ENCODE results near the gene GRM1. TPM values are rescaled to one million over a fixed set of nuclear protein-coding genes. Genes with fewer than 3 reads are reported as not detected.

GRM1 gene
- total and polyA plus RNA-seq, 5 donors from 2014 or later, result 0.10 TPM; not detected in 4

GRCh38 chr6:146331013-146331412 lies 302.2 kb downstream of the GRM1 start:
- DNase-seq (no peak), ATAC-seq (ENCODE audit: low read depth in 2 of 2) (no peak)
- H3K4me3 Mint-ChIP-seq, result no peak overlapping the region
- Histone ChIP-seq H3K4me3 (ENCODE audit: low read depth, low read length) (no peak overlapping the region), H3K36me3 (ENCODE audit: control insufficient read depth, insufficient read depth, low read length) (no peaks in the 10 kb centered on the region), H3K27ac (ENCODE audit: insufficient read depth, low read length, poor library complexity, severe bottlenecking) (no peak overlapping the region), H3K4me1 (ENCODE audit: control insufficient read depth, insufficient read depth, low read length, poor library complexity, severe bottlenecking) (no peaks in the 10 kb centered on the region), H3K27me3 (ENCODE audit: control insufficient read depth, insufficient read depth, low read length) (no peaks in the 10 kb centered on the region), H3K9me3 (ENCODE audit: control insufficient read depth in 2 of 2, low read length in 2 of 2) (no peaks in the 10 kb centered on the region)
- H3K27me3 Mint-ChIP-seq, result no peaks in the 10 kb centered on the region
- H3K27ac Mint-ChIP-seq, result no peak overlapping the region
- no peaks in the 10 kb centered on the region for H3K36me3 Mint-ChIP-seq
- no peaks in the 10 kb centered on the region for H3K4me1 Mint-ChIP-seq
- peaks cover 0 to 4% (median 1%) of the 10 kb centered on the region in 7 donors for H3K9me3 Mint-ChIP-seq

- no peaks in the 10 kb centered on the region for H3K4me1 ChIP-seq (ENCODE audit: control insufficient read depth, insufficient read depth, low read length, poor library complexity, severe bottlenecking)
- H3K9me3 ChIP-seq (ENCODE audit: control insufficient read depth in 2 of 2, low read length in 2 of 2), result no peaks in the 10 kb centered on the region
- DNase-seq (no peak), ATAC-seq (ENCODE audit: low read depth in 2 of 2) (no peak)
- no peak overlapping the region for H3K4me3 Mint-ChIP-seq
- H3K36me3 ChIP-seq (ENCODE audit: control insufficient read depth, insufficient read depth, low read length), result no peaks in the 10 kb centered on the region
- H3K4me3 ChIP-seq (ENCODE audit: low read depth, low read length), result no peak overlapping the region
- H3K27me3 Mint-ChIP-seq, result no peaks in the 10 kb centered on the region
- peaks cover 0 to 2% (median 0%) of the 10 kb centered on the region in 7 donors for H3K9me3 Mint-ChIP-seq
- no peak overlapping the region for H3K27ac Mint-ChIP-seq
- H3K27me3 ChIP-seq (ENCODE audit: control insufficient read depth, insufficient read depth, low read length), result no peaks in the 10 kb centered on the region
- no peaks in the 10 kb centered on the region for H3K4me1 Mint-ChIP-seq
- H3K36me3 Mint-ChIP-seq, result no peaks in the 10 kb centered on the region
- H3K27ac ChIP-seq (ENCODE audit: insufficient read depth, low read length, poor library complexity, severe bottlenecking), result no peak overlapping the region
Measured at GRCh38 chr6:146335336-146335735, 306.5 kb downstream of the GRM1 start.

DNA sequence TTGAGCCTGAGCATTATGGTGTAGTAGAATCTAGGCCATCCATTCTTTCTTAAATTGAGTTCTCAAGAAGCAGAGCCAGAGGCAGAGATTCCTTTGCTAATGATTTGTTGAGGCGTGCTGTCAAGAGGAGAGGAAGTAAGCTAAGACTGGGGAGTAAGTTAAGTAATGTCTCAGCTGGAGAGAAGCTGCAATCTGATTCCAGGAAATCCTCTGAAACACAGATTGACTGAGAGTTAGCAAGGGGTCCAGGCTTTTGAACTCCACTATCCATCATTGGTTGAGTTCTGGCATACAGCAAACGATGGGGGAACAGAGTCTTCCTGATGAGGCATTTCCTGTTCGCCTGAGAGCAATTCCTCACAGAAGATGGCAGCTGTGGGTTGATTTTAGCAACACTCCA lies 307.3 kb downstream of the GRM1 start:
- H3K4me3 ChIP-seq (ENCODE audit: low read depth, low read length), result no peak overlapping the region
- ATAC-seq (ENCODE audit: low read depth in 2 of 2) (no peak), DNase-seq (no peak)
- Mint-ChIP-seq H3K9me3 (peaks cover 0 to 2% (median 0%) of the 10 kb centered on the region in 7 donors), H3K27ac (no peak overlapping the region), H3K27me3 (no peaks in the 10 kb centered on the region), H3K4me3 (no peak overlapping the region), H3K4me1 (no peaks in the 10 kb centered on the region), H3K36me3 (no peaks in the 10 kb centered on the region)
- H3K36me3 ChIP-seq (ENCODE audit: control insufficient read depth, insufficient read depth, low read length), result no peaks in the 10 kb centered on the region
- H3K27me3 ChIP-seq (ENCODE audit: control insufficient read depth, insufficient read depth, low read length), result no peaks in the 10 kb centered on the region
- no peaks in the 10 kb centered on the region for H3K9me3 ChIP-seq (ENCODE audit: control insufficient read depth in 2 of 2, low read length in 2 of 2)
- no peak overlapping the region for H3K27ac ChIP-seq (ENCODE audit: insufficient read depth, low read length, poor library complexity, severe bottlenecking)
- no peaks in the 10 kb centered on the region for H3K4me1 ChIP-seq (ENCODE audit: control insufficient read depth, insufficient read depth, low read length, poor library complexity, severe bottlenecking)

GRCh38 chr6:146337376-146337775 lies 308.5 kb downstream of the GRM1 start:
- ATAC-seq (ENCODE audit: low read depth in 2 of 2) (no peak), DNase-seq (no peak)
- H3K9me3 ChIP-seq (ENCODE audit: control insufficient read depth in 2 of 2, low read length in 2 of 2), result no peaks in the 10 kb centered on the region
- Mint-ChIP-seq H3K4me1 (no peaks in the 10 kb centered on the region), H3K36me3 (no peaks in the 10 kb centered on the region), H3K27ac (no peak overlapping the region), H3K9me3 (peaks cover 0 to 2% (median 0%) of the 10 kb centered on the region in 7 donors), H3K4me3 (no peak overlapping the region), H3K27me3 (no peaks in the 10 kb centered on the region)
- no peaks in the 10 kb centered on the region for H3K4me1 ChIP-seq (ENCODE audit: control insufficient read depth, insufficient read depth, low read length, poor library complexity, severe bottlenecking)
- no peaks in the 10 kb centered on the region for H3K36me3 ChIP-seq (ENCODE audit: control insufficient read depth, insufficient read depth, low read length)
- no peaks in the 10 kb centered on the region for H3K27me3 ChIP-seq (ENCODE audit: control insufficient read depth, insufficient read depth, low read length)
- H3K4me3 ChIP-seq (ENCODE audit: low read depth, low read length), result no peak overlapping the region
- no peak overlapping the region for H3K27ac ChIP-seq (ENCODE audit: insufficient read depth, low read length, poor library complexity, severe bottlenecking)

DNA sequence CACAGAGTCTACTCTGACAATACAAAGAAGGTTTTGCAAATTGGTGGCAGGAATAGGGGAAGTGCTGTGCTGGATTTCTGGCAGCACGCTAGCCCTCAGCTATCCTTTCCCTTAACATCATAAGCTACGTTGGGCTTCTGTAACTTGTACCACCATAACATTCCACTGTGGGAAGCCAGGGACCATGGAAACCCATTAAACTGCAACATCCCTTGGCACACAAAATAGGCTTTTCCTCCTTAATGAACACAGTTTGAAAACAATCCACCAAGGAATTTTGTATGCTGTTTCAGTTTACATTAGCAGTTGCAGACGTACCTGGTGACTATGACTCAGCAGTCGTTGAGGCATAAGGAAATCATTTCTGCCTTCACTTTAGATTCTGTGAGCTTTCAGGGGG lies 310.9 kb downstream of the GRM1 start:
- H3K36me3 Mint-ChIP-seq, result no peaks in the 10 kb centered on the region
- Histone ChIP-seq H3K27me3 (ENCODE audit: control insufficient read depth, insufficient read depth, low read length) (no peaks in the 10 kb centered on the region), H3K4me3 (ENCODE audit: low read depth, low read length) (no peak overlapping the region), H3K27ac (ENCODE audit: insufficient read depth, low read length, poor library complexity, severe bottlenecking) (no peak overlapping the region), H3K36me3 (ENCODE audit: control insufficient read depth, insufficient read depth, low read length) (no peaks in the 10 kb centered on the region), H3K4me1 (ENCODE audit: control insufficient read depth, insufficient read depth, low read length, poor library complexity, severe bottlenecking) (no peaks in the 10 kb centered on the region), H3K9me3 (ENCODE audit: control insufficient read depth in 2 of 2, low read length in 2 of 2) (no peaks in the 10 kb centered on the region)
- DNase-seq (no peak), ATAC-seq (ENCODE audit: low read depth in 2 of 2) (no peak)
- no peak overlapping the region for H3K4me3 Mint-ChIP-seq
- no peak overlapping the region for H3K27ac Mint-ChIP-seq
- peaks cover 0 to 2% (median 0%) of the 10 kb centered on the region in 7 donors for H3K9me3 Mint-ChIP-seq
- H3K4me1 Mint-ChIP-seq, result no peaks in the 10 kb centered on the region
- H3K27me3 Mint-ChIP-seq, result no peaks in the 10 kb centered on the region

- H3K4me1 ChIP-seq (ENCODE audit: control insufficient read depth, insufficient read depth, low read length, poor library complexity, severe bottlenecking), result no peaks in the 10 kb centered on the region
- Mint-ChIP-seq H3K9me3 (peaks cover 0 to 2% (median 0%) of the 10 kb centered on the region in 7 donors), H3K27ac (no peak overlapping the region), H3K36me3 (no peaks in the 10 kb centered on the region), H3K4me1 (no peaks in the 10 kb centered on the region), H3K4me3 (no peak overlapping the region), H3K27me3 (no peaks in the 10 kb centered on the region)
- no peak for DNase-seq
- H3K36me3 ChIP-seq (ENCODE audit: control insufficient read depth, insufficient read depth, low read length), result no peaks in the 10 kb centered on the region
- no peak for ATAC-seq (ENCODE audit: low read depth in 2 of 2)
- no peaks in the 10 kb centered on the region for H3K27me3 ChIP-seq (ENCODE audit: control insufficient read depth, insufficient read depth, low read length)
- H3K4me3 ChIP-seq (ENCODE audit: low read depth, low read length), result no peak overlapping the region
- no peak overlapping the region for H3K27ac ChIP-seq (ENCODE audit: insufficient read depth, low read length, poor library complexity, severe bottlenecking)
- no peaks in the 10 kb centered on the region for H3K9me3 ChIP-seq (ENCODE audit: control insufficient read depth in 2 of 2, low read length in 2 of 2)
Measured at GRCh38 chr6:146341493-146342230, 312.8 kb downstream of the GRM1 start.

GRCh38 chr6:146345598-146345997 lies 316.7 kb downstream of the GRM1 start:
- H3K4me3 Mint-ChIP-seq, result no peak overlapping the region
- no peaks in the 10 kb centered on the region for H3K36me3 Mint-ChIP-seq
- H3K36me3 ChIP-seq (ENCODE audit: control insufficient read depth, insufficient read depth, low read length), result no peaks in the 10 kb centered on the region
- H3K27me3 ChIP-seq (ENCODE audit: control insufficient read depth, insufficient read depth, low read length), result no peaks in the 10 kb centered on the region
- no peak overlapping the region for H3K4me3 ChIP-seq (ENCODE audit: low read depth, low read length)
- DNase-seq (no peak), ATAC-seq (ENCODE audit: low read depth in 2 of 2) (no peak)
- peaks cover 0 to 4% (median 0%) of the 10 kb centered on the region in 7 donors for H3K9me3 Mint-ChIP-seq
- no peaks in the 10 kb centered on the region for H3K4me1 Mint-ChIP-seq
- H3K9me3 ChIP-seq (ENCODE audit: control insufficient read depth in 2 of 2, low read length in 2 of 2), result no peaks in the 10 kb centered on the region
- H3K27ac Mint-ChIP-seq, result no peak overlapping the region
- H3K4me1 ChIP-seq (ENCODE audit: control insufficient read depth, insufficient read depth, low read length, poor library complexity, severe bottlenecking), result no peaks in the 10 kb centered on the region
- H3K27ac ChIP-seq (ENCODE audit: insufficient read depth, low read length, poor library complexity, severe bottlenecking), result no peak overlapping the region
- no peaks in the 10 kb centered on the region for H3K27me3 Mint-ChIP-seq

DNA sequence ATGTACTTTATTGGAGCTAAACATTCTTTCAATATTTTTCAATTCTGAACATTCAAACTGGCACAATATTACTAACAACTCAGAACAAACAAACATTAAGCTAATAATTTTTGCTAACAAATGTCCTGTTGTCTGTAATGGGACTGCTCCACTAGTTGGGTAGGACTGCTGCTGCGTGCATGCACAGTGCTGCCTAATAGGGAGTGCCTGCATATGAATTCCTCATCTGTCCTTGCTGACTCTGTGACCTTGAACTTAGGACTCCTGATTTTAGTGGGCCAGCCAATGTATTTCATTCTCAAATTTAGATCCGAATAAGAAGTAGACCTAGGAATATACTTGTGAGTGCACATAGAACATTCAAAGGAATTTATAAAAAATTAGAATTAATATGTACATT lies 318.2 kb downstream of the GRM1 start:
- ATAC-seq (ENCODE audit: low read depth in 2 of 2), result no peak
- H3K9me3 Mint-ChIP-seq, result peaks cover 0 to 4% (median 0%) of the 10 kb centered on the region in 7 donors
- H3K9me3 ChIP-seq (ENCODE audit: control insufficient read depth in 2 of 2, low read length in 2 of 2), result no peaks in the 10 kb centered on the region
- no peak overlapping the region for H3K27ac ChIP-seq (ENCODE audit: insufficient read depth, low read length, poor library complexity, severe bottlenecking)
- no peak overlapping the region for H3K4me3 ChIP-seq (ENCODE audit: low read depth, low read length)
- H3K27me3 Mint-ChIP-seq, result no peaks in the 10 kb centered on the region
- no peak overlapping the region for H3K4me3 Mint-ChIP-seq
- H3K27me3 ChIP-seq (ENCODE audit: control insufficient read depth, insufficient read depth, low read length), result no peaks in the 10 kb centered on the region
- H3K36me3 Mint-ChIP-seq, result no peaks in the 10 kb centered on the region
- no peaks in the 10 kb centered on the region for H3K36me3 ChIP-seq (ENCODE audit: control insufficient read depth, insufficient read depth, low read length)
- no peaks in the 10 kb centered on the region for H3K4me1 ChIP-seq (ENCODE audit: control insufficient read depth, insufficient read depth, low read length, poor library complexity, severe bottlenecking)
- H3K27ac Mint-ChIP-seq, result no peak overlapping the region
- DNase-seq, result no peak
- no peaks in the 10 kb centered on the region for H3K4me1 Mint-ChIP-seq

All from CD4-positive, CD25-positive, alpha-beta regulatory T cell (primary cell).